Subcutaneous adipose tissue (tissue), 4 donors: ENCODE data around the gene SURF2. TPM values are rescaled to one million over a fixed set of nuclear protein-coding genes. Genes with fewer than 3 reads are reported as not detected.

ENCODE experiments used
- CTCF ChIP-seq: fragments of 450-650 bp; IDR thresholded peaks from one replicate; pipeline ENCODE4 v1.5.1; 2016; ENCODE audit warnings: low read depth, mild to moderate bottlenecking, control low read depth, antibody characterized with exemption, moderate library complexity
- total RNA-seq, 4 donors: library from RNA; depleted of rRNA; stranded (reverse); fragments of >200 nt; gene quantifications; one replicate each; pipeline ENCODE4 v1.1.0, GENCODE V29; 2016

SURF2 gene
- total RNA-seq, 4 donors from 2014 or later = 6.6 to 20.1 (median 11.3) TPM

DNA sequence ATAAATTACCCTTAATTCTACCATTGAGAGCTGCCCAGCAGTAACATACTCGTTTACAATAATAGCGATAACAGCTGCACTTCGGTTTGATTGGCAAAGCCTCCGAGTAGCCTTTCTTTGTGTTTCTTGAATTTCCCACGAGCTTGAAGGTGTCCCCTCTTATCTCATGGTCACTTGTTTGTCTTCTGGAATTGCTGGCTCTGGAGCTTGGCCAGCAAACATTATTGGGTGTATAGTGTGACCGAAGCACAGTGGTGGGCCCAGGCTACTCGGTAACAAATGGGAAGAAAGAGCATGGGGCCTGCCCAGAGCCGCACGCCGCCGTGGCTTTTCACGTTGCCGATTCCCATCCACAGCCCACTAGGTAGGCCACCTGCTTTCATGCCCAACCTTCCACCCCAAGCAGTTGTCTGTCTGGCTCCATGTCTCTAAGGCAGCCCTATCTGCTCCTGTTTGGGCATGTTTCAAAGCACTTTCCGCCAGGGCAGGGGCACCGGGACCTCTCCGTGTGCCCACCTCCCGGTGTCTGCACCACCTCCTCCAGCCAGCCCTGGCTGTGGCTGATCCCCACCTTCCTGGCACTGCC, 28.5 kb downstream of the SURF2 start:
- TF ChIP-seq CTCF = no peak

DNA sequence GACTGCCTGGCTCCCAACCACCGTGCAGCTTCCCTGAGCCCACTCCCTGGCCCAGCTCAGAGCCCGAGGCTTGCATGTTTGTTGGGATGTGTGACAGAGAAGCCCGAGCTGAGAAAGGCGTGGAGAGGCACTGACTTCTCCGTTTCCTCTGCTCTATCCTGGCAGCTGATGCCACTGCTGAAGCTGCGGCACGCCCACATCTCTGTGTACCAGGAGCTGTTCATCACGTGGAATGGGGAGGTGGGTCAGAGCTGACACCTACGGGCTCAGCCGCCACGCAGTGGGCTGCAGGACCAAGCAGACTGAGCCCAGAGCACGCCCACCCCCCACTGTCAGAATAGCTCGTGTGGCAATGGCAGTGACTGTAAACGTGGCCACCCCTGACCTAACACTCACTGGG, 29.1 kb downstream of the SURF2 start:
- no peak for TF ChIP-seq CTCF

- no peak for TF ChIP-seq CTCF
Observed at GRCh38 chr9:133386338-133386737, 30.0 kb downstream of the SURF2 start.

DNA sequence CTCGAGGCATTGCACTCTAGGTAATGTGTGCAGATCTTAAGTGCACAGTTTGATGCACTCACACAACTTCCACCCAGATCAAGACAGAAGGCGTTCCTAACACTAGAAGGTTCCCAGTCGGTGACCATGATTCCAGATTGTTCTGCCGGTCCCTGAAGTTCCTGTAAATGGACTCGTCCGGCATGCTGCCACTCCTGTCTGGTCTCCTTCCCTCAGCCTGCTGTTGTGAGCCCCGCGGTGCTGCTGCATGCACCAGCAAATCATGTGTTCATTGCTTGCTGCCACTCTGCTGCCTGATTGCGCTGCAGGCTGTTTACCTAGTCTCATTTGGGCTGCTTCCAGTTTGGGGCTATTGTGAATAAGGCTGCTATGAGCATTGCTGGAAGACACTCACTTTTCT, 31.3 kb downstream of the SURF2 start:
- no peak for TF ChIP-seq CTCF

DNA sequence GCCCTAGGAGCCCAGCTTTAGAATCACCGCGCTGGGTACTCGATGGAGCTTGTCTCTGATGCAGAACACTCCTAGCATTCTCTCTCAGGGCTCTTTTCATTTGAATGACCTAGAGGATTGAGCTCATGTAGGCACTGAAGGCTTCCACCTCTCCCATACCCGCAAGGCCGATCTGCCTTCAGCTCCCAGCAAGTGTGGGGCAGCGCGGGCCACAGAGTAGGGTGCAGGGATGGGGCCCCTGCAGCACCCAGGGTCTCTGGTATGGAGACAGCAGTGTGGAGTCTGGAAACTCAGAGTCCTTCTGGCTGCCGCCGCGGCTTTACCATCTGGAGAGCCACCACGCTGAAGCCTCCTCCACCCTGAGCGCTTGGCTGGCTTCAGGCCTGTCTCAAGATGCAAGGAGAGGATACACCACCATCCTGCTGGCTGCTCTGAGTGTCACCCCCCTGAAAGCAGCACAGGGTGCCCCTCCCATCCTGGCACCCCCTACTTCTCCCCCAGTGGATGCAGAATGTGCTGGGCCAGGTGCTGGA, 32.7 kb downstream of the SURF2 start:
- no peak for TF ChIP-seq CTCF

- no peak for TF ChIP-seq CTCF
Observed at GRCh38 chr9:133389562-133389961, 33.2 kb downstream of the SURF2 start.

DNA sequence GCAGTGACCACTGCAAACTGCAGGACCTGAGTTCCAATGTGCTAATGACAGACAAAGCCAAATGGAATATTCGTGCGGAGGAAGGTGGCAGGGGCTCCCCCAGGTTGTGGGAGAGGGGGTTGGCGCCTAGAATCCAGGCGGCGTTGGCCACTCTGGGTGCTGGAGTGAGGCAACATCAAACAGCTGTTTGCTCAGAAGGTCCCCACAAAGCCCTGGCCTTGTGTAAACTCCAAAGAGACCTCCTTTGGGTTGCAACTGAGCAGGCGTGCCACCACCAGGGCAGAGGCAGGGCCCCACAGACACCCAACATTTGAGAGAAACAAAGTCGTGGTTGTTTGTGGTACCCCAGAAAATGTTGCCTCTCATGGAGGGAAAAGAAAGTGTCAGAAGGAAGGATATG, 34.4 kb downstream of the SURF2 start:
- TF ChIP-seq CTCF = no peak
